Upper lobe of left lung (tissue), 6 donors: ENCODE measurements around the gene PCP2. TPM values are rescaled to one million over a fixed set of nuclear protein-coding genes. Genes with fewer than 3 reads are reported as not detected.

Source experiments
- ATAC-seq, 2 donors: fragments of 200-7000 bp; cut with Tn5 transposase; one replicate each; pipeline ENCODE4 v1.9.1; 2022; ENCODE audit warnings: mild to moderate bottlenecking in 2 of 2, moderate library complexity in 2 of 2; ENCODE audit not compliant: low FRiP score in 2 of 2
- DNase-seq, 2 donors: peaks; one replicate each; pipeline ENCODE4 v3.0.0-alpha.2; 2019 to 2020
- H3K27ac ChIP-seq, 4 donors: fragments of 200-600 bp; sonication (generic); one replicate each; pipeline ENCODE4 v1.5.1; 2016 to 2019
- H3K27me3 ChIP-seq, 4 donors: fragments of 200-600 bp; sonication (generic); one replicate each; pipeline ENCODE4 v1.5.1; 2017 to 2019
- H3K36me3 ChIP-seq, 4 donors: fragments of 200-600 bp; sonication (generic); one replicate each; pipeline ENCODE4 v1.5.1; 2016 to 2019
- H3K4me1 ChIP-seq, 4 donors: fragments of 200-600 bp; sonication (generic); one replicate each; pipeline ENCODE4 v1.5.1; 2018 to 2019
- H3K4me3 ChIP-seq, 4 donors: fragments of 200-600 bp; sonication (generic); one replicate each; pipeline ENCODE4 v1.5.1; 2017 to 2019; ENCODE audit warnings: mild to moderate bottlenecking in 2 of 4, moderate library complexity in 1 of 4
- H3K9me3 ChIP-seq, 4 donors: fragments of 200-600 bp; sonication (generic); one replicate each; pipeline ENCODE4 v1.5.1; 2018 to 2019
- CTCF ChIP-seq, 6 experiments: fragments of 450-650 bp in 4 of 6; fragments of 200-600 bp in 2 of 6; sonication (generic) in 2 of 6; IDR thresholded peaks; one replicate each; pipeline ENCODE4 v1.5.1; 2016 to 2019; ENCODE audit warnings: antibody characterized with exemption in 6 of 6
- EP300 ChIP-seq, 4 donors: sonication (generic); formaldehyde crosslinking; IDR thresholded peaks; one replicate each; pipeline ENCODE4 v1.5.1; 2017; ENCODE audit warnings: antibody characterized with exemption in 4 of 4, control low read depth in 2 of 4
- POLR2A ChIP-seq, 4 donors: fragments of 450-650 bp; IDR thresholded peaks; one replicate each; pipeline ENCODE4 v1.5.1; 2016 to 2017; ENCODE audit warnings: antibody characterized with exemption in 4 of 4, mild to moderate bottlenecking in 2 of 4
- POLR2AphosphoS5 ChIP-seq, 2 donors: sonication (generic); formaldehyde crosslinking; IDR thresholded peaks; one replicate each; pipeline ENCODE4 v1.5.1; 2017; ENCODE audit warnings: antibody characterized with exemption in 2 of 2
- WGBS, 2 donors: methylation state at CpG; one replicate each; pipeline ENCODE4 v1.1.5; 2017 to 2018; 5-methylcytosine and 5-hydroxymethylcytosine counted together
- total RNA-seq, 6 donors: library from RNA; depleted of rRNA in 4 of 6; stranded (reverse); fragments of >200 nt in 4 of 6; gene quantifications; one replicate each; pipeline versions ENCODE4 v1.1.0 to v1.2.1, GENCODE V29; 2016 to 2021
- donor health status: DM: no; HTN: no; CAD: no; lungs with moderate emphysema.
- donor health status: DM: no; HTN: yes; CAD: no; lungs with severe emphysema.

The PCP2 gene
- 10 to 100 TPM in 1 of 6 donors, 1 to 10 TPM in 4, not detected in 1; 2.3 to 21.0 (median 3.3) TPM for total RNA-seq

GRCh38 chr19:7633698-7634097 is at the start of gene PCP2:
Gene PCP2, minus strand, starts transcription at chr19:7633719. Its CDS starts 262 bp downstream, at chr19:7633457.
- H3K4me3 ChIP-seq: no peak within 1 kb of the TSS
- peaks cover 0 to 15% (median 4%) of the 10 kb centered on the region in 4 donors for H3K36me3 ChIP-seq
- WGBS, 2 donors: 62% methylated on average over 2 of the region's 2 CpGs; no CpG with 5 or more reads in 1 of the 2 donors
- no peak for DNase-seq
- H3K4me1 ChIP-seq: peaks cover 13 to 47% (median 31%) of the 10 kb centered on the region in 4 donors
- ATAC-seq: no peak
- H3K27ac ChIP-seq: no peak within 1 kb of the TSS
- TF ChIP-seq POLR2AphosphoS5 (IDR thresholded peaks at IDR 0.05) (no peak), EP300 (IDR thresholded peaks at IDR 0.05) (no peak), CTCF (IDR thresholded peaks at IDR 0.05) (no peak), POLR2A (IDR thresholded peaks at IDR 0.05) (no peak)
- H3K27me3 ChIP-seq: peaks cover 0 to 6% (median 0%) of the 10 kb centered on the region in 4 donors
- H3K9me3 ChIP-seq: no peaks in the 10 kb centered on the region

- DNase-seq: peak in 1 of 2 donors; percentile 88
- 90 to 91% methylated on average over 62 to 74 of the region's 74 CpGs for WGBS, 2 donors
- peaks cover 0 to 33% (median 21%) of the 10 kb centered on the region in 4 donors for H3K36me3 ChIP-seq
- H3K4me1 ChIP-seq: peaks cover 12 to 31% (median 21%) of the 10 kb centered on the region in 4 donors
- ATAC-seq: no peak
- peak overlapping the region in 3 of 4 donors; percentile 88 to 97 (median 92) for H3K27ac ChIP-seq
- H3K4me3 ChIP-seq: peak overlapping the region in 3 of 4 donors; percentile 72 to 98 (median 91)
- no peaks in the 10 kb centered on the region for H3K9me3 ChIP-seq
- TF ChIP-seq CTCF (IDR thresholded peaks at IDR 0.05): peak in 1 of 6 experiments; percentile 49
- no peak for TF ChIP-seq EP300 (IDR thresholded peaks at IDR 0.05)
- H3K27me3 ChIP-seq: no peaks in the 10 kb centered on the region
Measured at GRCh38 chr19:7682175-7682855, 48.8 kb upstream of the PCP2 start.

GRCh38 chr19:7681340-7682174 is 48.0 kb upstream of the PCP2 start:
- H3K4me3 ChIP-seq: peak overlapping the region; percentile 72 to 98 (median 90)
- H3K4me1 ChIP-seq: peaks cover 12 to 32% (median 24%) of the 10 kb centered on the region in 4 donors
- no peaks in the 10 kb centered on the region for H3K27me3 ChIP-seq
- WGBS, 2 donors: 5 to 6% methylated on average over 34 to 37 of the region's 43 CpGs
- H3K27ac ChIP-seq: peak overlapping the region; percentile 88 to 97 (median 90)
- peaks cover 0 to 33% (median 21%) of the 10 kb centered on the region in 4 donors for H3K36me3 ChIP-seq
- DNase-seq (peak; percentile 79 to 92), ATAC-seq (peak; percentile 73 to 78)
- H3K9me3 ChIP-seq: no peaks in the 10 kb centered on the region
- TF ChIP-seq CTCF (IDR thresholded peaks at IDR 0.05) (peak; percentile 42 to 79 (median 61)), POLR2AphosphoS5 (IDR thresholded peaks at IDR 0.05) (peak in 1 of 2 donors; percentile 23), EP300 (IDR thresholded peaks at IDR 0.05) (no peak), POLR2A (IDR thresholded peaks at IDR 0.05) (no peak)

- peak in 1 of 4 donors; percentile 76 for TF ChIP-seq POLR2A (IDR thresholded peaks at IDR 0.05)
- peak in 1 of 4 donors; percentile 33 for TF ChIP-seq EP300 (IDR thresholded peaks at IDR 0.05)
- TF ChIP-seq POLR2AphosphoS5 (IDR thresholded peaks at IDR 0.05): peak; percentile 67 to 83
- TF ChIP-seq CTCF (IDR thresholded peaks at IDR 0.05): peak; percentile 97 to 100 (median 100)
- peak; percentile 90 to 98 for DNase-seq
- 0 to 1% methylated on average over 7 to 48 of the region's 79 CpGs for WGBS, 2 donors
- H3K27me3 ChIP-seq: no peaks in the 10 kb centered on the region
- peak within 1 kb of the TSS; percentile 72 to 98 (median 90) for H3K4me3 ChIP-seq
- peaks cover 12 to 39% (median 27%) of the 10 kb centered on the region in 4 donors for H3K4me1 ChIP-seq
- H3K27ac ChIP-seq: peak within 1 kb of the TSS; percentile 88 to 97 (median 90)
- no peaks in the 10 kb centered on the region for H3K9me3 ChIP-seq
- peak; percentile 90 to 95 for ATAC-seq
- peaks cover 0 to 33% (median 21%) of the 10 kb centered on the region in 4 donors for H3K36me3 ChIP-seq
Measured at GRCh38 chr19:7680606-7681339, 47.3 kb upstream of the PCP2 start, which contains the start of gene TRAPPC5. Gene TRAPPC5, plus strand, starts transcription at chr19:7680833. Its CDS starts 1,421 bp downstream, at chr19:7682254.
